Spinal cord (tissue), 10 donors: ENCODE data around the gene ZNF91. TPM values are rescaled to one million over a fixed set of nuclear protein-coding genes. Genes with fewer than 3 reads are reported as not detected.
A peak's percentile ranks its signal among the peaks of the same experiment; 100 is the strongest.

Experiments
- DNase-seq, 6 donors: peaks; one replicate each; pipeline versions ENCODE4 v3.0.0 to v3.0.0-alpha.2; 2013 to 2015; ENCODE audit warnings: low spot score in 6 of 6, low read depth in 4 of 6
- H3K27ac ChIP-seq: one replicate; pipeline ENCODE4 v1.5.1; 2013; ENCODE audit warnings: low read depth, low read length, control low read depth
- H3K27me3 ChIP-seq: one replicate; pipeline ENCODE4 v1.6.1; 2013; ENCODE audit warnings: low read length; ENCODE audit not compliant: control insufficient read depth, insufficient read depth
- H3K36me3 ChIP-seq: one replicate; pipeline ENCODE4 v1.6.1; 2013; ENCODE audit warnings: low read length; ENCODE audit not compliant: control insufficient read depth, insufficient read depth
- H3K4me1 ChIP-seq: one replicate; pipeline ENCODE4 v1.6.1; 2013; ENCODE audit warnings: low read length; ENCODE audit not compliant: control insufficient read depth, insufficient read depth
- H3K4me3 ChIP-seq: one replicate; pipeline ENCODE4 v1.5.1; 2013; ENCODE audit warnings: low read depth, low read length, control low read depth
- H3K9me3 ChIP-seq: one replicate; pipeline ENCODE4 v1.6.1; 2013; ENCODE audit warnings: low read length; ENCODE audit not compliant: control insufficient read depth, insufficient read depth
- WGBS: methylation state at CpG from one replicate; pipeline ENCODE4 v1.1.5; 2013; ENCODE audit warnings: missing lambda C conversion rate; ENCODE audit not compliant: insufficient coverage; 5-methylcytosine and 5-hydroxymethylcytosine counted together
- polyA plus RNA-seq, 2 donors: library from polyadenylated mRNA; unstranded; fragments of 120-200 nt; gene quantifications; one replicate each; pipeline ENCODE4 v1.2.1, GENCODE V29; 2013; ENCODE audit not compliant: insufficient read length in 2 of 2
- total RNA-seq, 2 donors: library from RNA; depleted of rRNA in 1 of 2; stranded (reverse); fragments of 120-200 nt in 1 of 2; fragments of >200 nt in 1 of 2; gene quantifications; one replicate each; pipeline versions ENCODE4 v1.2.3 to v1.2.4, GENCODE V29; 2013 to 2014
- donor health status: healthy.

Gene ZNF91
- total and polyA plus RNA-seq, 4 donors: 51.6 to 147 (median 84.3) TPM

DNA sequence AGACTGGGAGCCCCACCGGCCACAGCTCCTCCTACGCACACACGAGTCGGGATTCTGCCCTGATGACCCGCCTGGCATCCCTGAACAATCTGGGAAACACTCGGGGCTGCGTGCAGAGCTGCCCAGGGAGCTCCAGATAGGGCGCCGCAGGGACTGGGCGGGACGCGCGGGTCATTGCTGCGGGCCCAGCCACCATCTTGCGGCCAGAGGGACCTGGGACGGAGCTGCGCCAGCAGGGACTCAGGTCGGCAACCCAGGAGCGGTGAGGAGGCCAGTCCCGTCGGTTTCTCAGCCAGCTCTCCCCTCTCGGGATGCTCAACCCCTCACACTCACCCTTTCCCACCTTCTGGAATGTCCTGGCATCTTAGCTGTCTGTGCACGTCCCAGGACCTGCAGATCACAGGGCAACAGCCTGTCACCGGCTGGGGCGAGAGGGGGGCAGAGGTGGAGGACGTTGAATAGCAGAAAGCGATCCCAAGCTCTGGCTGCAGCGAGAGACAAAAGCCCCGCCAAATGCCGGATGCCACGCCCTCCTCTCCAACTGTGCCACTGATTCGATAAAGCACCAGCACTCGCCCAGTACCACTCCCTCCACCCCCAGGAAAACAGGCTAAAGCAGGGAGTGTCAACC is 20.4 kb upstream of the ZNF91 start:
- peak overlapping the region; percentile 45 for H3K4me3 ChIP-seq
- H3K36me3 ChIP-seq: no peaks in the 10 kb centered on the region
- WGBS: 0% methylated on average over 26 of the region's 33 CpGs
- H3K27ac ChIP-seq: no peak overlapping the region
- peaks cover 11% of the 10 kb centered on the region for H3K4me1 ChIP-seq
- H3K27me3 ChIP-seq: no peaks in the 10 kb centered on the region
- H3K9me3 ChIP-seq: no peaks in the 10 kb centered on the region
- peak in 3 of 6 donors; percentile 36 to 87 (median 84) for DNase-seq

DNA sequence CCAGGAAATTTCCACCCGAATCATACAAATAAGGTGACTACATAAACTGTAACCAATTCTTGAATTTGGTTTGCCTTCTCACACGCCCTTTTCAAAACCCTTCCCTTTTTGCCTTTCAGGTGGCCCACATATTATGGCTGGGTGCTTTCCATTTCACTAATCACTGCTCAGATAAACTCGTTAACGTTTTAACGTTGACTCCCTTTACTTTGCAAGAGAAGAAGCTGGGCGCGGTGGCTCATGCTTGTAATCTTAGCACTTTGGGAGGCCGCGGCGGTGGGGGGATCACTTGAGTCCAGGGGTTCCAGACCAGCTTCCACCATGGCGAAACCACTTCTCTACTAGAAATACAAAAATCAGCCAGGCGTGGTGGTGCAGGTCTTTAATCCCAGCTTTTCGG is 19.8 kb upstream of the ZNF91 start:
- Histone ChIP-seq H3K9me3 (no peaks in the 10 kb centered on the region), H3K4me1 (peaks cover 11% of the 10 kb centered on the region), H3K4me3 (peak overlapping the region; percentile 45), H3K27ac (no peak overlapping the region), H3K27me3 (no peaks in the 10 kb centered on the region), H3K36me3 (no peaks in the 10 kb centered on the region)
- 5% methylated on average over 13 of the region's 13 CpGs for WGBS
- peak in 2 of 6 donors; percentile 25 to 38 for DNase-seq

DNA sequence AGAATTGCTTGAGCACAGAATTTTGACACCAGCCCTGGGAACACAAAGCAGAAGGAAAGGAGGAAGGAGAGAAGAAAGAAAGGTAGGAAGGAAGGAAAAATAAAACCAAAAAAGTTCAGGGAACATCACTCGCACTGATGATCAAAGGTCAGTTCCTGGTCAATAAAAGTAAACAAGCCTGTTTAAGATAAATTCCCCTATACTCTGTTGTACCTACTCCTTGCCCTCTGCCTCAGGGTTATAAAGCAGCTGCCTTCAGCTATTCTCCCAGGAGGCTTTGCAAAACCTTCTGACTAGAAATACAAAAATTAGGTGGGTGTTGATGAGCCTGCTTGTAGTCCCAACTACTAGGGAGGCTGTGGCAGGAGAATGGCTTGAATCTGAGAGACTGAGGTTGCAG is 14.9 kb upstream of the ZNF91 start:
- Histone ChIP-seq H3K27ac (no peak overlapping the region), H3K27me3 (no peaks in the 10 kb centered on the region), H3K4me3 (no peak overlapping the region), H3K4me1 (peaks cover 2% of the 10 kb centered on the region), H3K36me3 (no peaks in the 10 kb centered on the region), H3K9me3 (no peaks in the 10 kb centered on the region)
- no peak for DNase-seq
- no CpG with 5 or more reads among the region's 1 CpG for WGBS

DNA sequence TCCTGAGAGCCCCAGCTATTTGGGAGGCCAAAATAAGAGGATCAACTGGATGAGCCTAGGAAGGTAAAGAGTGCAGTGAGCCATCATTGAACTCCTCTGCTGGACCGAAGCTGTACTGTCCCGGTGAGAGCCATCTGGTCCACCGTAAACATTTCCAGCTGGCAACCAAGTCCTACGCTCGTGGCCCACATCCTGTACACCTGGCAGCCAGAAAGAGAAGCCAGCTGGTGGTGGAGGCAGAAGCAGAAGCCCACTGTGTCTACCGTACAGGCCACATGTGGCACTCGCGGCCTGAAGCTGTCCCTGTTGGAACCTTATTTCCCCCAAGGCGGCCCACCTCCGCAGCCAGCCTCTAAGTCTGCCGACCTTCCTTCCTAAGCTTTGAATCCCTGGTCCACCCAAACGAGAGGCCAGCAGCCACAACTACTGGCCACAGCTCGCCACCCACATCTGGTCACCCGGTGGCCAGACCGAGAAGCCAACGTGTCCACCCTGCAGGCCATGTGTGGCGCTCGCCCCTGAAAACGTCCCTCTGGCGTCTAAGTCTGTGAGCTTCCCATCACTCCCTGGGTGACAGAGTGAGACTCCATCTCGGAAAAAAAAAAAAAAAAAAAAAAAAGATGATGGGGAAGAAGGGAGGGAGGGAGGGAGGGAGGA is 14.2 kb upstream of the ZNF91 start:
- DNase-seq: peak in 1 of 6 donors; percentile 8
- H3K4me3 ChIP-seq: no peak overlapping the region
- no peaks in the 10 kb centered on the region for H3K9me3 ChIP-seq
- H3K4me1 ChIP-seq: no peaks in the 10 kb centered on the region
- H3K36me3 ChIP-seq: no peaks in the 10 kb centered on the region
- no peaks in the 10 kb centered on the region for H3K27me3 ChIP-seq
- 76% methylated on average over 21 of the region's 21 CpGs for WGBS
- no peak overlapping the region for H3K27ac ChIP-seq

GRCh38 chr19:23407616-23408133 is 12.4 kb upstream of the ZNF91 start:
- no peaks in the 10 kb centered on the region for H3K36me3 ChIP-seq
- 94% methylated on average over 2 of the region's 2 CpGs for WGBS
- H3K27ac ChIP-seq: no peak overlapping the region
- H3K4me3 ChIP-seq: no peak overlapping the region
- no peaks in the 10 kb centered on the region for H3K27me3 ChIP-seq
- DNase-seq: no peak
- no peaks in the 10 kb centered on the region for H3K9me3 ChIP-seq
- H3K4me1 ChIP-seq: no peaks in the 10 kb centered on the region

DNA sequence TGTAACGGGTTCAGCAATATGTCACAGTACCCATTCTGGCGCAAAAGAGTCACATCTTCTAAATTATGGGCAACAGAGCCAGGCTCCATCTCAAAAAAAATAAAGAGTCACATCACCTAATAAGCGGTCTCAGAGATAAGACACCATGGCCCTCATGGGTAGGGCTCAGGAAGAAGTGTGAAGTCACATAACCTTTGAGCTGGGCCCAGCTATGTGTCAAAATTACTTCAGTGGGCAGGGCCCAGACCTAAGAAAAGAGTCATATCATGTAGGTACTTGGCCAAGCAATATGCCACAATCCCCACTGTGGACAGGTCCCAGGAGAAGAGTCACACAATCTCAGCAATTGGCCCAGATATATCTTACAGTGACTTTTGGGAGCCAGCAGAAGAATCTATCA is 11.4 kb upstream of the ZNF91 start:
- H3K27me3 ChIP-seq: no peaks in the 10 kb centered on the region
- 94% methylated on average over 3 of the region's 3 CpGs for WGBS

GRCh38 chr19:23406091-23406490 is 10.8 kb upstream of the ZNF91 start:
- Histone ChIP-seq H3K4me1 (no peaks in the 10 kb centered on the region), H3K27ac (no peak overlapping the region), H3K9me3 (no peaks in the 10 kb centered on the region), H3K36me3 (no peaks in the 10 kb centered on the region), H3K4me3 (no peak overlapping the region), H3K27me3 (no peaks in the 10 kb centered on the region)
- WGBS: 80% methylated on average over 1 of the region's 2 CpGs
- DNase-seq: no peak

More for the DNA sequence above, 11.4 kb upstream of the ZNF91 start:
- Histone ChIP-seq H3K9me3 (no peaks in the 10 kb centered on the region), H3K4me3 (no peak overlapping the region), H3K27ac (no peak overlapping the region), H3K36me3 (no peaks in the 10 kb centered on the region), H3K4me1 (no peaks in the 10 kb centered on the region)
- DNase-seq: no peak

DNA sequence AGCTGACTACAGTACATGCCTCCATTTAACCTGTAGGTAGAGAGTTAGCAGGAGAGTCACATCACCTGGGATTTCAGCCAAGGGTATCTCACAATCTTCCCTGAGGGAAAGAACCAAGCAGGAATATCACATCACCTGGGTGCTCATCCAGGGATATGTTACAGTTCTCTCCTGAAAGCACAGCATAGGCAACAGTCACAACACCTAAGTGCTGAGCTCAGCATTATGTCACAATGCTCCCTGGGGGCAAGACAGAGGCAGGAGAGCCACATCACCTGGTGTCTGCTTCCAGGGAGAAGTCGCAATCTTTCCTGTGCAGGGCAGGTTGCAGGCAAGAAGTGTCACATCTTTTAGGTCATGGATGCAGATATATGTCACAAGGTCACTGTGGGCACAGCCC is 9.4 kb upstream of the ZNF91 start:
- Histone ChIP-seq H3K36me3 (no peaks in the 10 kb centered on the region), H3K27me3 (no peaks in the 10 kb centered on the region), H3K4me3 (no peak overlapping the region), H3K4me1 (no peaks in the 10 kb centered on the region), H3K9me3 (no peaks in the 10 kb centered on the region), H3K27ac (no peak overlapping the region)
- no peak for DNase-seq
- WGBS: 92% methylated on average over 1 of the region's 1 CpG

DNA sequence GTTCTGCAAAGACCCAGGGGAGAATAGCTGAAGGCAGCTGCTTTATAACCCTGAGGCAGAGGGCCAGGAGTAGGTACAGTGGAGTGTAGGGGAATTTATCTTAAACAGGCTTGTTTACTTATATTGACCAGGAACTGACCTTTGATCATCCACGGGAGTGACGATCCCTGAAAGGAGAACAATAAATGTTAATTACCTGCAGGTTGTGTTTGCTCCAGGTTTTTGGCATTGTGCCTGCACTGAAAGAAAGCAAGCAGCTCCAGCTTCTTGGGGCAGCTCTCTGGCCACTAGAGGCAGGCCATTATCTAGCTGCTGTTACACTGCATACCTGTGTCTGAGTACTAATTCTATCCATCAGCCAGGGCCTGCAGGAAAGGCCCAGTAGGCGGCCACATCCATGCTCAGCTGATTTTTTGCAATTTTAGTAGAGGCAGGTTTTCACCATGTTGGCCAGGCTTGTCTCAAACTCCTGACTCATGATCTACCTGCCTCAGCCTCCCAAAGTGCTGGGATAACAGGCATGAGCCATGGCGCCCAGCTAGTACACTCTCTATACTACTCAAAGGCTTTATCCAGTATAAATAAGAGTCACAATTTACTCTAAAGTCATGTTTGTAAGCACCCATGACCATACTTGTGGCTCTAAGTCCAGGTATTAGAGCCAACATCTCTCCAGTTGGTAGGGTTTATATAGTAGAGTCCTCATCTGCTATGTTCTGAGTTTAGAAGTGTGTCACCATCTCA is 8.5 kb upstream of the ZNF91 start:
- Histone ChIP-seq H3K27ac (no peak overlapping the region), H3K36me3 (no peaks in the 10 kb centered on the region), H3K27me3 (no peaks in the 10 kb centered on the region), H3K9me3 (no peaks in the 10 kb centered on the region), H3K4me1 (no peaks in the 10 kb centered on the region), H3K4me3 (no peak overlapping the region)
- DNase-seq: no peak
- WGBS: 74% methylated on average over 4 of the region's 4 CpGs
